Measurements from ENCODE around the gene COL6A1. TPM values are rescaled to one million over a fixed set of nuclear protein-coding genes. Genes with fewer than 3 reads are reported as not detected.
A peak's percentile ranks its signal among the peaks of the same experiment; 100 is the strongest.

The COL6A1 gene
- polyA plus RNA-seq, 2 of the 4 experiments (the other 2 are of a cell fraction) = 3.9 to 18.3 TPM

DNA sequence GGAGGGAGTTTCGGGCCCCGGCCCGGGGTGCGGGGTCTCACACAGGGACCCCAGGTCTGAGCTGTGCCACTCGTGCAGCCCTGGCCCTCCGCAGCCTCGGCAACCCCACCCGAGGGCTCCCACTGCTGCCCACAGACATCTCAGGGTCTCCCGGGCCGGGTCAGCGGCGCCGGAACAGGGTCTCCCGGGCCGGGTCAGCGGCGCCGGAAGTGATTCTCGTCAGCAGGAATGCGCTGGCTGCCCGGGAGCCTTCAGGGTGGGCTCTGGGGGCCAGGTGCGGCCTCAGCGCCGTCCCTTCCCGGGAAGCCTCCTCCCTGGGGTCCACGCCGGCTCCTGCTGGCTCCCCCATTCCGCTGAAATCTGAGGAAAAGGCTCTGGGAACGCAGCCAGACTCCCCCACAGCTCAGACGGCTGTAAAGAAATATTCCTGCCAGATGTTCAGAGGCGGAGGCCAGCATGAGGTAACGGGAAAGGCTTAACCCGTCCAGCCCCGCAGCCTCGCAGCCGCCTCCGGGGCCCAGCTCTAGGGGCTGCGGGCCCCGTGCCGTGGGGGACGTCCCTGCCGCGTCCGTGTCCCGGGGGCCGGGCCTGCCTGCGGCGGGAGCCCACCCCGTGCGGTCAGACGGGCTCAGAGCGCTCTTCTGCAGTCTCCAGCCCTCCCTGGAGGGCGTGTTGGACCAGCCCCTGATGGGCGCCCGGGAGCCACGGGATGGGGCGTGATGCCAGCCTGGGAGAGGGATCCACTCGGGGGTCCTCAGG lies 8.7 kb upstream of the COL6A1 start:
- H3K4me1 ChIP-seq = peaks cover 6% of the 10 kb centered on the region; the same call in 1 of the 3 replicates
- DNase-seq (ENCODE audit: low read depth in 1 of 2, low spot score in 1 of 2) = no peak
- H3K4me2 ChIP-seq = peak overlapping the region; percentile 68
- TF ChIP-seq JUNB (IDR thresholded peaks at IDR 0.05) (no peak), FOSB (CRISPR knock-in tag; IDR thresholded peaks at IDR 0.05) (no peak), FOSL2 (IDR thresholded peaks at IDR 0.05) (no peak), FOSL2 (CRISPR knock-in tag; IDR thresholded peaks at IDR 0.05) (no peak), RCOR1 (IDR thresholded peaks at IDR 0.05; ENCODE audit: low read depth, low read length) (no peak), HEYL (CRISPR knock-in tag; IDR thresholded peaks at IDR 0.05) (no peak), ZC3H11A (IDR thresholded peaks at IDR 0.05) (no peak), TP53 (CRISPR knock-in tag; IDR thresholded peaks at IDR 0.05) (no peak)
- TF ChIP-seq, protein P1, sequence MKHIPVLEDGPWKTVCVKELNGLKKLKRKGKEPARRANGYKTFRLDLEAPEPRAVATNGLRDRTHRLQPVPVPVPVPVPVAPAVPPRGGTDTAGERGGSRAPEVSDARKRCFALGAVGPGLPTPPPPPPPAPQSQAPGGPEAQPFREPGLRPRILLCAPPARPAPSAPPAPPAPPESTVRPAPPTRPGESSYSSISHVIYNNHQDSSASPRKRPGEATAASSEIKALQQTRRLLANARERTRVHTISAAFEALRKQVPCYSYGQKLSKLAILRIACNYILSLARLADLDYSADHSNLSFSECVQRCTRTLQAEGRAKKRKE (CRISPR knock-in tag; IDR thresholded peaks at IDR 0.05; ENCODE audit: low read depth) = no peak
- ChIA-PET CTCF (interaction anchor here (0.6 to 3.2 kb wide), 15 partner anchors 19 to 1097 kb away, joined by 3 to 19 read pairs (median 3); no protein-coding TSS in a partner anchor), POLR2A (interaction anchor here (0.6 kb wide), 1 partner anchor 306 kb away, joined by 8 read pairs; no protein-coding TSS in a partner anchor)
- peak overlapping the region in 1 of 2 experiments; percentile 68; a peak in 3 of 6 replicates for H3K27ac ChIP-seq
- ATAC-seq = peak in 1 of 2 experiments; percentile 18; a peak in 2 of 6 replicates
- 64% methylated on average over 10 of the region's 58 CpGs for WGBS (ENCODE audit: missing lambda C conversion rate)
- peak overlapping the region; percentile 34; the same call in 2 of the 3 replicates for H3K4me3 ChIP-seq
- no peaks in the 10 kb centered on the region for H3K9me3 ChIP-seq
- FAIRE-seq = no peak

DNA sequence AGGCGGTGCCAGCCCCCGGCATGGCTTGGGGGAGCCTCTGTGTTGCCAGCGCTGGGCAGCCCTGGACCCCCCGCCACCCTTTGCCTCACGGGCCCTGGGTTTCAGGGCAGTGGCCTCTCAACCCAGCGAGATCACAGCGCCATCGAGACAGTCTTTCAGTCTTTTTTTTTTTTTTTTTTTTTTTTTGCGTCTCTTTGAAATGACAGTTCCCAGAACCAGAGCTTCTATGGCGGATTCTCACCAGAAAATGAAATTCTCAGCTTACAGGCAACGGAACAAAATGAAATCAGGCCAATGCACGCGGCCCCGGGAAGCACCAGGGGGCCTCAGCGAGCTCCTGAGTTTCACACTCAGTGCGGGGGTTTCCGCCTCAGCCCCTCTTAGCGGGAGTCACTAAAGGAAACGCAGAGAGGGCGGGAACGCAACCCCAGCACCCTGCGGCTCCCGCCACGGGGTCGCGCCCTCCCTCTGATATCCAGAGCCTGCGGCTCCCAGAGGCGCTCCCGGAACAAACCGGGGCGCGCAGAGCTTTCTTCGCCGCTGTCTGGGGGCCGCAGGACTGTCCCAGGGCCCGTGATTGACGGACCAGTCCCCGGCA lies 8.0 kb upstream of the COL6A1 start:
- ATAC-seq (peak in 1 of 2 experiments; percentile 64; a peak in 3 of 6 replicates), FAIRE-seq (no peak), DNase-seq (ENCODE audit: low read depth in 1 of 2, low spot score in 1 of 2) (peak; percentile 26 to 68)
- POLR2A ChIA-PET = interaction anchor here (0.6 to 0.7 kb wide), 4 partner anchors 10 to 305 kb away, joined by 4 to 15 read pairs (median 8); no protein-coding TSS in a partner anchor
- Histone ChIP-seq H3K27ac (peak overlapping the region; percentile 14 to 71; a peak in 3 of 6 replicates), H3K4me1 (peaks cover 6% of the 10 kb centered on the region; the same call in 1 of the 3 replicates), H3K4me2 (peak overlapping the region; percentile 68), H3K9me3 (no peaks in the 10 kb centered on the region), H3K4me3 (peak overlapping the region; percentile 34; the same call in 2 of the 3 replicates)
- peak; percentile 30 to 32; a peak in 3 of 5 replicates for TF ChIP-seq RAD21 (conservative IDR thresholded peaks at IDR 0.05 in 1 of 2, IDR thresholded peaks at IDR 0.05 in 1 of 2)
- no peak for TF ChIP-seq NFE2L2 (conservative IDR thresholded peaks at IDR 0.05; ENCODE audit: low read length)
- peak; percentile 23; the same call in 2 of the 3 replicates for TF ChIP-seq SMC3 (IDR thresholded peaks at IDR 0.05)
- 12% methylated on average over 16 of the region's 38 CpGs for WGBS (ENCODE audit: missing lambda C conversion rate)
- CTCF ChIA-PET = interaction anchor here (0.7 to 1.9 kb wide), 15 partner anchors 19 to 1098 kb away, joined by 3 to 13 read pairs (median 3); no protein-coding TSS in a partner anchor

DNA sequence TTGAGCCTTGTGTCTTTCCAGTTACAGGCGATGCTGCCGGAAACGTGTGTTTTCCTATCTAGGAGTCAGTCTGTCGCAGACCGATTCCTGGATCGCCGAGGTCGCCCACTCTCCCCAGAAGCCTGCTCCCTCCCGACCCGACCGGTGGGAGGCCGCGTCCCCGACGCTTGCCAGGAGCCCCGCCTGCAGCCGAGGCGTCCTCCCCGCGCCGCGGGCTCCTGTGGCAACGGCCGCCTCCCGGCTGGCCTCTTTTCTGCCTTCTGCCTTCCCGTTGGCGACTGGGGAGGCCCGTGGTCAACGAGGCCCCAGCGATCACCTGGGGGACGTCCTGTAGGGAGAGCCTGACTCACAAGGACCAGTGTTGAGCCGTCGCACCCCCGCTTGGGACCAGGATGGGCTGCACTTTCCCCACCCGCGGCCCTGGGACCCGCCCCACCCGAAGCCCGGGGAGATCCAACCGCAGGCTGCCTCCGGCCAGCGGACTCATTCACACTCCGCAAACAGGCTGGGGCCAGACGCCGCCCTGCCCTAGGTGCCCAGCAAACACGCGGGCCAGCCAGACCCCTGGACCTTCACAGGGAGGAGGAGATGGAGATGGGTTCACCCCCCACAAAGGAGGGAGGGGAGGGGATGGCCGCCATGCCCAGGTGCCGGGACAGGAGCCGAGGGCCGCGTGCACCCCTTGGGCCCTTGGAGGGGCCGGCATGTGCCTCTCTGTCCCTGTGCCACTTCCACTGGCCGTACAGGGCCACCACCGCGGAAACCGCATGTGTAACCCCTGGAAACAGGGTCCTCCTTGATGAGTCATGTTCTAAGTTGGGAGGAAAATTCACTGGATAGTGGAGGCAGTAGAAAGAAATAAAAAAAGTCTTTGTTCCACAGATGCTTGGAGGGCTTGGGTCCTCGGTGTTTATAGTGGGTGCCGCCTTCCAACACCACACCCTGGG lies 7.2 kb upstream of the COL6A1 start:
- Histone ChIP-seq H3K4me3 (peak overlapping the region; percentile 34; the same call in 2 of the 3 replicates), H3K9me3 (no peaks in the 10 kb centered on the region), H3K4me1 (peaks cover 6% of the 10 kb centered on the region; the same call in 1 of the 3 replicates), H3K27ac (peak overlapping the region; percentile 14 to 71; a peak in 3 of 6 replicates), H3K4me2 (peak overlapping the region; percentile 68)
- TF ChIP-seq ZNF302 (CRISPR knock-in tag; IDR thresholded peaks at IDR 0.05) (no peak), ZSCAN20 (CRISPR knock-in tag; IDR thresholded peaks at IDR 0.05) (no peak), MAZ (IDR thresholded peaks at IDR 0.05; ENCODE audit: borderline replicate concordance, low read depth, low read length) (no peak), KDM5A (IDR thresholded peaks at IDR 0.05) (no peak), SMC3 (IDR thresholded peaks at IDR 0.05) (no peak), FOSB (CRISPR knock-in tag; IDR thresholded peaks at IDR 0.05) (no peak), HDAC2 (IDR thresholded peaks at IDR 0.05) (no peak), HOXB5 (CRISPR knock-in tag; IDR thresholded peaks at IDR 0.05) (no peak), GATA3 (IDR thresholded peaks at IDR 0.05; ENCODE audit: borderline replicate concordance) (no peak), RCOR1 (IDR thresholded peaks at IDR 0.05; ENCODE audit: low read depth, low read length) (no peak), ZC3H11A (IDR thresholded peaks at IDR 0.05) (no peak), HEYL (CRISPR knock-in tag; IDR thresholded peaks at IDR 0.05) (no peak), ZFP36 (IDR thresholded peaks at IDR 0.05; ENCODE audit: borderline replicate concordance, partially characterized antibody) (no peak), RARB (CRISPR knock-in tag; IDR thresholded peaks at IDR 0.05) (no peak)
- TF ChIP-seq, protein P2, sequence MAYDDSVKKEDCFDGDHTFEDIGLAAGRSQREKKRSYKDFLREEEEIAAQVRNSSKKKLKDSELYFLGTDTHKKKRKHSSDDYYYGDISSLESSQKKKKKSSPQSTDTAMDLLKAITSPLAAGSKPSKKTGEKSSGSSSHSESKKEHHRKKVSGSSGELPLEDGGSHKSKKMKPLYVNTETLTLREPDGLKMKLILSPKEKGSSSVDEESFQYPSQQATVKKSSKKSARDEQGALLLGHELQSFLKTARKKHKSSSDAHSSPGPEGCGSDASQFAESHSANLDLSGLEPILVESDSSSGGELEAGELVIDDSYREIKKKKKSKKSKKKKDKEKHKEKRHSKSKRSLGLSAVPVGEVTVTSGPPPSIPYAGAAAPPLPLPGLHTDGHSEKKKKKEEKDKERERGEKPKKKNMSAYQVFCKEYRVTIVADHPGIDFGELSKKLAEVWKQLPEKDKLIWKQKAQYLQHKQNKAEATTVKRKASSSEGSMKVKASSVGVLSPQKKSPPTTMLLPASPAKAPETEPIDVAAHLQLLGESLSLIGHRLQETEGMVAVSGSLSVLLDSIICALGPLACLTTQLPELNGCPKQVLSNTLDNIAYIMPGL (CRISPR knock-in tag; IDR thresholded peaks at IDR 0.05; ENCODE audit: borderline replicate concordance) = no peak
- TF ChIP-seq, protein P3, sequence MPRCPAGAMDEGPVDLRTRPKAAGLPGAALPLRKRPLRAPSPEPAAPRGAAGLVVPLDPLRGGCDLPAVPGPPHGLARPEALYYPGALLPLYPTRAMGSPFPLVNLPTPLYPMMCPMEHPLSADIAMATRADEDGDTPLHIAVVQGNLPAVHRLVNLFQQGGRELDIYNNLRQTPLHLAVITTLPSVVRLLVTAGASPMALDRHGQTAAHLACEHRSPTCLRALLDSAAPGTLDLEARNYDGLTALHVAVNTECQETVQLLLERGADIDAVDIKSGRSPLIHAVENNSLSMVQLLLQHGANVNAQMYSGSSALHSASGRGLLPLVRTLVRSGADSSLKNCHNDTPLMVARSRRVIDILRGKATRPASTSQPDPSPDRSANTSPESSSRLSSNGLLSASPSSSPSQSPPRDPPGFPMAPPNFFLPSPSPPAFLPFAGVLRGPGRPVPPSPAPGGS (IDR thresholded peaks at IDR 0.05) = no peak
- POLR2A ChIA-PET = interaction anchor here (0.6 to 0.7 kb wide), 3 partner anchors 9 to 243 kb away, joined by 4 to 15 read pairs (median 7); no protein-coding TSS in a partner anchor
- ATAC-seq (no peak), FAIRE-seq (no peak), DNase-seq (ENCODE audit: low read depth in 1 of 2, low spot score in 1 of 2) (no peak)
- 76% methylated on average over 35 of the region's 59 CpGs for WGBS (ENCODE audit: missing lambda C conversion rate)
- CTCF ChIA-PET = interaction anchor here (0.7 to 1.9 kb wide), 16 partner anchors 20 to 1099 kb away, joined by 3 to 13 read pairs (median 3); no protein-coding TSS in a partner anchor

All from A549 (cell line).